Medulla oblongata (tissue), 1 donor: Measurements from ENCODE around the gene FDPS.

Experiments
- DNase-seq: peaks from one replicate; pipeline ENCODE4 v3.0.0-alpha.2; 2015; ENCODE audit errors: extremely low spot score

FDPS gene

DNA sequence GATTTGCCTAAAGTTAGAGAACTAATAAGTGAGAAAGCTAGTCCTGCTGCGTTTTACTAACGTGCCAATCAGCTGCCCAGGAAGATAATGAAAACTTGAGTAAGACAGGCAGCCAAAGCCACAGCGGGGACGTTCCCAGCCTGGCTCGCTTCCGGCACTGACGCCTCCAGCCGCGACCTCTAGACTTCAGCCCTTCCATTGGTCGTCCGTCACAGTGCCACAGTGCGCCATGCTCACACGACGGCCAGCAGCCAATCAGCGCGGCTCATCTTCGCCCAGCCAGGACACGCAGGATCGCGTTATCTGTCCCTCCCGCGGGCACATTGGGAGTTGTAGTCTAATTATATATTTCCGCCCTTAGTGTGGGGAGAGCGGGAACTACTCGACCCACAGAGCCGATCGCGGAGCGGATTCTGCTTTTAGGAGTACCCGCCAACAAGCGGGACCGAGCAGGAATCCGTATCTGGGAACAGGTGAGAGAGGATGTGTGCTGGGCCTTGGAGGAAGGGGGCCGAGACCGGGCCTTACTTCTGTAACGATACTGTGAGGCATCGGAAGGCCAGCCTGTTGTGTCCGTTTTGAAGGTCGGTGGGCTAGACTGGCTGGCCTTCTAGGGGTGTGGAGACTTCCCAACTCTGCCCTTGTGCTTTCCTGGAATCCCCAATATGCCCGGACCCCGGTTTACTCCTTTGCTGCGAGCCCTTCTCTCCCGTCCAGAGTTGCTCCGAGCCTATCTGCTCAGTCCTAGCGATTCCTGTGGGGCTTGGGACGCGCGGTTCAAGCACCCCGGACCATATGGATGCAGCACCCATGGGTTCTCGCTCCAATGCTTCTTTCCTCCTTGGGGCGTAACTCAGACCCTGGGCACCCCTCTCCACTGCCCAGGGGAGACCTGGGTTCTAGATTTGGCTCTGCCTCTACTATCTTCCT, at the start of gene FDPS:
FDPS (plus strand) TSS at position 374 of the 930 bp plus-strand sequence. CDS start 924 bp downstream, outside the sequence.
- peak; percentile 100 for DNase-seq

DNA sequence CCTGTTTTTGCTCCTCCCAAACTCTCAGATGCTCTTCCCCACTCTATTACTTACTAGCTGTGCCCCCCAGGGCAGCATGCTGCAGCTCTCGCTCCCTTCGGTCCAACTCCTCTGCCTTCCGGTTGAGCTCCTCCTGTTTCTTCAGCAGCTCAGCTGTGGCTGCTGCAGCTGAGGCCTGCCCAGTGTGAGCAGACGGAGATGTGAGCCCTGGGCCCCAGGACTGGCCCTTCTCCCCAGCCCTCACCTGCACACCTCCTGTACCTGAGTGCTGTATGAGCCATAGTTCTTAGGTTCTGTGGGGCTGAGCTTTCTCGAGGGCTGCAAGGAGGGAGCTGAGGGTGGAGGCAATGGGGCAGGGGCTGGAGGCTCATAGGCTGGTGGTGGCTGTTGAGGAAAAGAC, 48.4 kb upstream of the FDPS start:
- no peak for DNase-seq

DNA sequence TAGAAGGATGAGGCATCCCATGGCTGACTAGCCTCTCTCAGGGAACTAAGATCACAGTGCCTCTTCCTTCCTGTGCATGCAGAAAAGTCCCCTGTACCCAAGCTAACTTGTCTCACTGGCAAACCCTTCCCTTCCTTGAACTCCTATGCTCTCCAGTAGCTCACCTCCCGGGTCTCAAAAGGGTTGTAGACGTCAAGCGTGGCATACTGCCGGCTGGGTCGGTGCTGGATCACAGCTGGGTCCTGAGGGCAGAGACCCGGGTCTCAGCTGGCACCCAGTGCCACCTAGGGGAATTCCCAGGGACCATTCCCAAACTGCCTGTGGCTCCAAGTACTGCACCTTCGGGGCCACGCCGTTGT, 47.2 kb upstream of the FDPS start:
- no peak for DNase-seq

DNA sequence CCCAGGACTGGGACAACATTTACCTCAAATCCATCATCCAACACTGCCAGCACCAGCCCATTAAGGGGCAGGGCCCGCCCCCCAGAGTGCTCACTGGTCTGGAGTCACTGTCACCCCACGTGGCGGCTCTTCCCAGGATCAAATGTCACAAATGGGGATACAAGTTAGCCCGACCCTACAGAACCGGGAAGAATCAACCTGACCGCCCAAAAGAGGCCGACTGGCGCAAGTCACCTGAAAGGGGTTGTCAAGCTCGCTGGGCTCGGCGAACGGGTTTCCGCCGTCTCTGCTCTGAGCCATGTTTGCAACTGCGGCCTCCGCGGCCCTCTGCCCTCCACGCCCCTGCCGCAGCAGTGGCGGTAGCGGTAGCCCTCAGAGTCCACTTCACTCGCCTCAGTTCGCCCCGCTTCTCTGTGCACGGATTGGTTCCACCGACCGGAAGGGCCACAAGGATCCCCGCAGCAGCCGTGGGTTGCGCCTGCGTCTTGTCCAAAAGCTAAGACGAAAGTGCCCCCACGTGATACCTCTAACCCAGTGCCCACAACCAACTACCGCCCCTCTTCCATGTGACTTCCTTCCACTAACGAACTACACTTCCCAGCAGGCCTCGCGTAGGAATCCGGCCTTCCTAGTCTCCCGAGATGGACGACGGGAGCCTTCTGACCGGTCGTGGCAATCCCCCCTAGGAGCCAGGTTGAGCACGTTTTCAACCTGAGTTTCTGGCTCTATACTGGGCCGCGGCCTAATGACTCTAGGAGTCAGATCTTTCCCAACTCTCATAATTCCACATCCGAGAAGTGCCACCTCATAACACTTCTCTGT, 46.6 kb upstream of the FDPS start, which contains the start of gene SCAMP3:
SCAMP3 (minus strand) TSS at position 509 of the 822 bp plus-strand sequence; CDS start at position 300, 209 bp downstream.
- peak; percentile 100 for DNase-seq

DNA sequence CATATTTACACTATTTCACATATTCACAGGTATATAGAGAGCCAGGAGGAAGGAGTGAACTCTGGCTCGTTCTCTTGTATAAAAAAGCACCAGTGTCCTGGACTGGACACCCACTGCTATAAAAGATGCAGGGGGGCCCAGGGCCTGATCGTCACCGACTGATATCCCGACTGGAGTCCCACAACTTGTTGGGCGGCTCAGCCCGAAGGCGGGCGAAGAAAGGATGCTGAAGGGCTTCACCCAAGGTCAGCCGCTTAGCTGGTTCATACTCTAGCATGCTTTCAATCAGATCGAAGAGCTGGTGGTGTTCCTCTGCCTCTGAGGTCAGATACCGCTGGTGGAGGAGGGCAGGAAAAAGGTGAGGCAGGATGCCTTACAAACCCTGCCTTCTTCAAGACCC, 45.6 kb upstream of the FDPS start:
- DNase-seq: no peak

DNA sequence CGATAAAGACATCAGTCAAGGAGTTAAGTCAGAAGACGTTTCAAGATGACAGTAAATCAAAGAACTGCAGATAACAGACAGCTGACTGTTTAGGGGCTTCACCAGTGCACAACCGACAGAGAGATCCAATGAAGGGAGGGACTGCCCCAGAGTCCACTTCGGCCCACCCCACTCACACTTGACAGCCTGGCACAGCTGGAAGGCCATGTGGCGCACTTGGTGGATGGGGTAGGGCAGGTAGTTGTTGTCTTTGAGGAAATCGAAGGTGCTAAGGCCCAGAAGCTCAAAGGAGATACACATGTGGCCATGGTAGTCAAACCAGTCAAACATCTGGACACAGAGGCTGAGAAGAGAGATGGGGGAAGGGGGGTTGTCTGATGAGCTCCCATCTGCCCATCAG, 42.1 kb upstream of the FDPS start:
- DNase-seq: no peak

DNA sequence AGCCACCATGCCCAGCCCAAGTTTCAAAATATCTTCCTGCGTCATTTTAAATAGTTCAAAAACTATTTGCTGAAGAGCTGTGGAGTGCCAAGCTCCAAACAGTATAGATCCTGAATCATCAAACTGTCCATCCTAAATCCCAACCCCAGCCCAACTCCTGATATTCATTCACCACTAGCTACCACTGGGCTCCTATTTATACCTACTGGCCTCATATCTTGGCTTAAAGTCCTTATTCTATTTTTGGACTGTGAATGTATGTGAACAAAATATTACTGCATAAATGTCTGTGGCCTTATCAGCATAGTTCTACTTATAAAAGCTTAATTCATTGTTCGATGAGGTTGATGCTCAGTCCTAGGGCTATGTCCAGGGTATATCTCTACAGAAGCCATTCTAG, 41.3 kb upstream of the FDPS start:
- no peak for DNase-seq

DNA sequence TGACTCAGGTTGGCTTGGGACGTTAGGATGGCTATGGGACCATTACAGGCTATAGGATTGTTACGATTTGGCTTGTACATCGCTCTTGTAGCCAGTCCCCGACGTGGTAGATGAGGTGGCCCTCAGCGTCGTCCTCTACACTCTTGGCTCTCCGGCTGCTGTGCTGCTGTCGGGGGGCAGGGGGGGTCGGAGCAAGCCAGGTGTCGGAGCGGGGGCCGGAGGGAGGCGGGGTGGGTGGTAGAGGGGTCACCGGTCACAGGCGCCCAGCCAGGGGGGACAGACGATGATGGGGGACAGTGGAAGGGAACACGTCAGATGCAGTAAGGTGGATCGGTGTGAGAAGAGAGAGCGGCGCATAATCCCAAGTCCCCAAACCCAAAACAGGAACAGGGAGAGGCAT, 40.0 kb upstream of the FDPS start:
- DNase-seq: no peak

DNA sequence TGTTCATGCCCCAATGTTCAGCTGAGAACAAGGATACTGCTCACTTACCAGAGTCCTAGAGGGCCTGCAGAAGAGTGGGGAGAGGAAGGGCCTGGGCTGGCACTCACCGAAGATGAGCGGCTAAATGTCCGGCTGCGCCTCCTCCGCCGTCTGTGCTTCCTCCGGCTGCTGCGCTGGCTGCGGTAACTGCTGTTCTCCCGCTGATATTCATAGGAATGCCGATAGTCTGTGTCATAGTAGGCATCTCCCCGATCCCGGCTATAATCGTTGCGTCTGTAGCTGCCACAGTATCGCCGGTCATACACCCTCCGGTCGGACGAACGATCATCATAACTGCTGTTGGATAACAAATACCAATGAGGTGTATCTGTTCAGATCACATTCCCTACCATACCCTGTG, 39.3 kb upstream of the FDPS start:
- DNase-seq: no peak

DNA sequence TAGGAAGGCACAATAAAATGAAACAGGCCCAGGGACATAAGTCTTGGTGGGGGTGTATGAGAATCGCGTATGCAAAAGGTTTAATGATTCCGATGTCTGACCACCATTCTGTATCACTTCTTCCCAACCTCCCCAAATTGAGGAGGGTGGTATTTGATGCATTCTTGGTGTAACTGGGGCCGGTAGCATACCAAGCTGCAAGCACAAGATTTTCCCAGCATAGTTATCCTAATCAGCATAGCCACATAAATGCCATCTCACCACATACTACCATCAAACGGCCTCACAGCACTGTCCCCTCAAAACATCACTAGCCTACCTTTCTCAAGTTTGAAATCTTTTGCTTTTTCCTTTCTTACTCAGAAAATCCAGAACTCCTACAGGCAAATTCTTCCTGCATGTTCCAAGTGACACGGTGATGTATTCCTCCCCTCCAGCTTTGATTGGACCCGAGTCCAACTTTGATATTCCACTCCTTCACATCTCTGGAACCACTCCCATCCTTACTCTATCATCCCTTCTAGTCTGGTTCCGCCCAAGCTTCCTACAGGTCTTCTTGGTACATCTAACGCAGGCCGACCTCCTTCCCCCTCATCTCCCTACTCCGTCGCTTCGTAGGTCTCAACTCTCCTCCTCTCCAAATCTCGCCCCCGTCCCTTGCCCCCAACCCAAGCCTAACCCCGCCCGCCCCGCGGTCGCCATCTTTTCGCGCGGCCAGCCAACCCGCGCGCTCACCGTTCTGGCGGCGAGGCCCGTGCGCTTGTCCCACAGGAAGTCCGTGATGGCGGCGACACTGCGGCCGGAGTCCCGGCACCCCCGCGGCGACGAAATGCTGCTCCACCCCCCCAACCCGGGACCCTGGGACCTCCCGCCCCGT, 36.0 kb upstream of the FDPS start:
- DNase-seq: peak; percentile 18

DNA sequence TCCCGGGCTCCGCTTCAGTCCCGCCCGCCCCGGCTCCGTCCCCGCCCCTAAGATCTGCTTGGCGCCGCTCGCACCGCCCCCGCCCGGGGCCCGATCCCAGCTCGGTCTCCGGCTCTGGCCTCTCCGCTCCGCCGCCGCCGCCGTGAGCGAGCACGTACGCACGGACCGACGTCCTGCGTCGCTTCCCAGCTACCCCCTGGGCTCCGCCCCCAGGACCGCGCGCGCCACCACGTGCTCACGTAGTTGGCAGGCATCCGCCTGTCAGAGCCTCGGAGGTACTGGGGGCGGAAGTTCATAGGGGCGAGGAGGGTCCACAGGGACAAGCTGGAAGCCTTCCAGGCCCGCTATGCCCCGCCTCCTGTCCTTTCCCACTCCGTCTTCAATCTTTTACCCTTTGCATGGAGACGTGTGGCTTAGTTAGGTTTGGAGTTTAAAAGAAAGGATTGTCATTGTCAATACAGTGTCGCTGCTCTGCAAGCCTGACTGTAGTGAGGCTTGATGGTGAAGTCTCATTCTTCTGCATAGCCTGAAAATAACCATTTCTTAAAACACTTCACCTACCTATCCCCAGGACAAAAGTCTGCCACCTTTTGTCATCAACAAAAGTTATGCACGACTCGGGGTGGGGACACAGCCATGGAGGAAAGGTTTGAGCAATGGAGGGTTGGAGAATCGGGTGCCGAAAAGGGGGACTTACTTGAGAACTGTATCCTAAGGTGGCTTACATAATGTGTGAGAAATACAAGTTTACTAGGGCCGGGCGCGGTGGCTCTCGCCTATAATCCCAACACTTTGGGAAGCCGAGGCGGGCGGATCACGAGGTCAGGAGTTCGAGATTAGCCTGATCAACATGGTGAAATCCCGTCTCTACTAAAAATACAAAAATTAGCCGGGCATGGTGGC, 35.1 kb upstream of the FDPS start, which contains the start of gene CLK2:
CLK2 (minus strand) TSS at position 162 of the 903 bp plus-strand sequence. CDS start 2,527 bp downstream, outside the sequence.
- peak; percentile 92 for DNase-seq

DNA sequence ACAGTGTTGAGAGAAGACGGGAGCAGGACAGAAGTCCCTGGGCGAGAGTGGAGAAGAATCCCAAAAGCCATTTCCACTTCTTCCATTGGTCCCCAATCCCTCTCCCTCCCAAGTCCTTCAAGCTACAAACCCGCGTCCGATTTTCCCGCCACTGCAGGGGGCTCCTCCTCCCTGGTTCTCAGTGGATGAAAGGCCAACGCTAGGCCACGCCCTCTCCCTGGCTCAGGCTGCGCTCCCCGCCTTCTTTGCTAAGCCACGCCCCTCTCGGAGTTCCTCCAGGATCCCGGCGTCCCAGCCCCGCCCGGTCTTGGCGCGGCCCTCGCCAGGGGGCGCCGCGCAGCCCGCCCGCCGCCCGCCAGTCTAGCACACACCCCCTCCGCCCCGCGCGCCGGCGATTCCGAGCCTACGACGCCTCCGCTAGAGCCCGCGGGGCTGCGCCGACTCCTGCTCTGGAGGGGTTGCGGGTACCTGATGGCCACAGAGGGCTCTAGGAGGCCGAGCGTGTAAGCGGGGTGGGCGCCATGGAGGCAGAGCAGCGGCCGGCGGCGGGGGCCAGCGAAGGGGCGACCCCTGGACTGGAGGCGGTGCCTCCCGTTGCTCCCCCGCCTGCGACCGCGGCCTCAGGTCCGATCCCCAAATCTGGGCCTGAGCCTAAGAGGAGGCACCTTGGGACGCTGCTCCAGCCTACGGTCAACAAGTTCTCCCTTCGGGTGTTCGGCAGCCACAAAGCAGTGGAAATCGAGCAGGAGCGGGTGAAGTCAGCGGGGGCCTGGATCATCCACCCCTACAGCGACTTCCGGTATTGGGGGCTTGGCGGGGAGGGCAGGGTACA, 31.4 kb upstream of the FDPS start, which contains the start of gene HCN3:
HCN3 (plus strand) TSS at position 394 of the 832 bp plus-strand sequence; CDS start at position 522, 128 bp downstream.
- peak; percentile 99 for DNase-seq

DNA sequence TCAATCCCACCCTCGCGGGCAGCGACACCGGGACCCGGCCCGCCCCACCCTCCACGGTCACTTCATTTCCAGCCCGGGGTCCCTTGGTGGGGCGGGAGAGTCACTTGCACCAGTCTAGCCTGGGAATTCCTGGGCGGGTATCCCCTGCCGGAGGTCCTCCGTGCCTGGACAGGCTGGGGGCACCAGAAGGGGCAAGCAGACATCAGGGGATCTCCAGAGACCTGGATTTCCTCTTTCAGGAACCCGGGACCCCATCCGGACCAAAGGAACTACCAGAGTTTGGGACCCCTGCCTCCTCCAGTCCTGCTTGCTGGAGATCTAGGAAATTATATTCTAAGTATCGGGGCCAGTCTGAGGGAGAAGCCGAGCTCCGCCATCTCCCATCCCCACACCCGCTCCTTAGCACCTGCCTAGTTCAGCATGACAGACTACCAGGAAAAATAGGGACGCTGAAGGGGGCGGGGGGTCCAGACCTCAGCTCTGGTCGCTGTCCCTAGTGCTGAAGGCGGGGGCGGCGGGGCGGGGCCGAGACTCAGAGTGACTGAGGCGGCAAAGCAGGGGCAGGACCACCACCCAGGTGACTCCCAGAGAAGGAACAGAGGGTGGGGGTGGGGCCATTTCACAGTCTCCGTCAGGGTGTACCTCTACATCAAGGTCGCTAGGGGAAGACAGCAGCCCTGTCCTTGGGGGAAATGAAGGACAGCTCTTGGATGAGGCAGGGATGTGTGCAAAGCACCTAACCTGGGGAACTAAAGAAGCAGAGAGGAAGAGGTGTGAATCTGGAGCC, 30.6 kb upstream of the FDPS start:
- DNase-seq: peak; percentile 10

DNA sequence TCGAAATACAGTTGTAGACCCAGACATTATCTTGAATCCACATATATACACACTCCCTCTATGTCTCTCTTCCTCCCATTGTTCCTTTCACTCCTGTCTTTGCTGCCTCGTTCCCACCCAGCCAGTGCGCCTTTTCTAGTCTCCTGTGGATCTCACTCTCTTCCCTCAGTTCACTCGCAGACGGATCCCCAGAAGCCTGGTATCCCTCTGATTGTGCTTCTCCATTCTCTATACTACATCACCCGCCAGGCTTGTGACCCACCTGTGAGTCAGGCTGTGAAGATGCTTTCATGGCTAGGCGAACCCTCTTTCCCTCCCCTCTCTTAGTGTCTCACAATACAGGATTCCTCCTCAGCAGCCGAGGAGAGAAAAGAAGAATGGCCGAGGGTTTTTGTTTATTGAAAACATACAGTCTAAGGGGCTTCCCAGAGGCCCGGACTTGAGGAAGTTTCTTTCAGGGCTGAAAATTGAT, 29.9 kb upstream of the FDPS start:
- peak; percentile 8 for DNase-seq

DNA sequence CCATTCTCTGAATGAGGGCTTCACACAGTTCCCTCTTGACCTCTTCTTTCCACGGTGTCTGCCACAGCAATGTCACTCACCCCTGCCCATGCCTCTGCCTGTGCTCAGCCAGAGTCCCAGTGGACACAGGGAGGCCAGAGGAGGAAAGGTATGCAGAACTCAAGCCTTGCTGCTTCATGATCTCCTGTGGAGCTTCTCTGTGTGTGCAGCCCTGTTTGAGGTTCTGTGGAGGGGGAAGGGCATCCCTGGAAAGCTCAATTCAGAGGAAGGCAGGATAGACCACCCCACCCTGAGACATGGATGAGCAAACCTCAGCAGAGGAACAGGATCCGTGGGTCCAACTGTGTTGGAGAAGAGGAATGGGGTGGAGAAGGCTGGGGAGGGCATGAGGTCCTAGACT, 29.4 kb upstream of the FDPS start:
- DNase-seq: no peak

DNA sequence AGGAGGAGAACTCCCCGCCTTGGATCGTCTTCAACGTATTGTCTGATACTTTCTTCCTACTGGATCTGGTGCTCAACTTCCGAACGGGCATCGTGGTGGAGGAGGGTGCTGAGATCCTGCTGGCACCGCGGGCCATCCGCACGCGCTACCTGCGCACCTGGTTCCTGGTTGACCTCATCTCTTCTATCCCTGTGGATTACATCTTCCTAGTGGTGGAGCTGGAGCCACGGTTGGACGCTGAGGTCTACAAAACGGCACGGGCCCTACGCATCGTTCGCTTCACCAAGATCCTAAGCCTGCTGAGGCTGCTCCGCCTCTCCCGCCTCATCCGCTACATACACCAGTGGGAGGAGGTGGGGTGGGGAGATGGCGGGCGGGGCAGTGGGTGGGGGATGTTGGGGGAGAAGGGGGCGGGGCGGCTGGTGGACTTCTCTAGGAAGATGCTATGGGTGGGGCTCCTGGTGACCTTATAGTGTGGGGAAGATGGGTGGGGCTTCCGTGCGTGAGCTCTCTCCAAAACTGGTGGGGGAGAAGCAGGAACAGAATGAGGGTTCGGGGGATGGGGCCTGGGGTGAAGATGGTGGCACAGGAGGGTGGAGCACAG, 26.1 kb upstream of the FDPS start:
- DNase-seq: no peak

DNA sequence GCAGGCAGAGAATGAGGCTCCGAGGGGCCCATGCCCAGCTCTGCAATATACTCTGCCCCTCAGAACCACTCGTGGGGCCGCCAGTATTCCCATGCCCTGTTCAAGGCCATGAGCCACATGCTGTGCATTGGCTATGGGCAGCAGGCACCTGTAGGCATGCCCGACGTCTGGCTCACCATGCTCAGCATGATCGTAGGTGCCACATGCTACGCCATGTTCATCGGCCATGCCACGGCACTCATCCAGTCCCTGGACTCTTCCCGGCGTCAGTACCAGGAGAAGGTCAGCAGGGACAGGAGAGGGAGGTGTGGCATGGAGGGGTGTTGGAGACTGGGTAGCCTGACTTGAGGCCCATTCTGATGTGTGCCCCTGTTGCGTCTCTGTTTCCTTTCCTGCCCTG, 24.2 kb upstream of the FDPS start:
- no peak for DNase-seq

DNA sequence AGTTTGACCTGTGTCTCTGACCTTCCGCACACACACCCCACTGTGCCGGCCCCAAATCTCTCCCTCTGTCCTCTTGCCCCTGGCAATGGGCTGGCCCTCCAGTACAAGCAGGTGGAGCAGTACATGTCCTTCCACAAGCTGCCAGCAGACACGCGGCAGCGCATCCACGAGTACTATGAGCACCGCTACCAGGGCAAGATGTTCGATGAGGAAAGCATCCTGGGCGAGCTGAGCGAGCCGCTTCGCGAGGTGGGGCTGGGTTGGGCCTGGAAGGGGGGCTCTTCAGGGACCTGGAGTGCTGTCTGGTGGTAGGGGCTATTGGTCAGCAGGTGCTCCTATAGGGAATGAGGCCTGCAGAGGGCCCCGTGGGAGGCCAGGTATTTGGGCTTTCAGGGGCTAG, 23.6 kb upstream of the FDPS start:
- no peak for DNase-seq
